Transverse colon (tissue), 4 donors: ENCODE measurements around the gene TEDDM1. TPM values are rescaled to one million over a fixed set of nuclear protein-coding genes. Genes with fewer than 3 reads are reported as not detected.

Source experiments
- DNase-seq: peaks from one replicate; pipeline ENCODE4 v3.0.0-alpha.2; 2019
- H3K27ac ChIP-seq, 4 donors: fragments of 200-600 bp; sonication (generic); 2 replicates each; pipeline ENCODE4 v1.5.1; 2016 to 2018; ENCODE audit warnings: inconsistent platforms in 4 of 4
- H3K27me3 ChIP-seq: fragments of 200-600 bp; sonication (generic); 2 replicates; pipeline ENCODE4 v1.5.1; 2017; ENCODE audit warnings: inconsistent platforms
- H3K36me3 ChIP-seq, 4 donors: fragments of 200-600 bp; sonication (generic); 2 replicates each; pipeline ENCODE4 v1.5.1; 2017 to 2019; ENCODE audit warnings: inconsistent platforms in 4 of 4
- H3K4me1 ChIP-seq, 4 donors: fragments of 200-600 bp; sonication (generic); 2 replicates each; pipeline ENCODE4 v1.5.1; 2017 to 2020; ENCODE audit warnings: inconsistent platforms in 4 of 4
- H3K4me3 ChIP-seq, 4 donors: fragments of 200-600 bp; sonication (generic); 1 replicate in 1 of 4; 2 replicates in 3 of 4; pipeline versions ENCODE4 v1.5.1 to v1.6.1; 2017 to 2019; ENCODE audit warnings: inconsistent platforms in 4 of 4
- H3K9me3 ChIP-seq, 2 donors: fragments of 200-600 bp; sonication (generic); 2 replicates each; pipeline ENCODE4 v1.5.1; 2017 to 2019; ENCODE audit warnings: inconsistent platforms in 2 of 2
- CTCF ChIP-seq, 5 experiments: fragments of 200-600 bp in 3 of 5; fragments of 450-650 bp in 2 of 5; sonication (generic) in 3 of 5; IDR thresholded peaks; 1 replicate in 2 of 5; 2 replicates in 3 of 5; pipeline ENCODE4 v1.5.1; 2016 to 2017; ENCODE audit warnings: antibody characterized with exemption in 5 of 5, inconsistent platforms in 3 of 5, mild to moderate bottlenecking in 2 of 5, moderate library complexity in 1 of 5
- EP300 ChIP-seq: sonication (generic); formaldehyde crosslinking; IDR thresholded peaks from one replicate; pipeline ENCODE4 v1.6.1; 2017; ENCODE audit warnings: antibody characterized with exemption, low read depth
- POLR2A ChIP-seq: fragments of 450-650 bp; IDR thresholded peaks from one replicate; pipeline ENCODE4 v1.6.1; 2016; ENCODE audit warnings: antibody characterized with exemption, mild to moderate bottlenecking, moderate library complexity
- POLR2AphosphoS5 ChIP-seq, 3 donors: sonication (generic); formaldehyde crosslinking; IDR thresholded peaks; one replicate each; pipeline ENCODE4 v1.6.1; 2016; ENCODE audit warnings: antibody characterized with exemption in 3 of 3
- WGBS, 2 donors: methylation state at CpG; one replicate each; pipeline ENCODE4 v1.1.5; 2018; ENCODE audit warnings: low coverage in 1 of 2; 5-methylcytosine and 5-hydroxymethylcytosine counted together
- in situ Hi-C, 4 donors: fragments of 200-750 bp; cut with MboI; loops; one replicate each; pipeline versions ENCODE4 v1.15.0 to v1.15.1; 2017; ENCODE audit warnings: low sequenced_read_pairs in 3 of 4, low pct_ligation_motif_present in 1 of 4, low pct_unique_long_range_greater_than_20kb in 1 of 4
- intact Hi-C: fragments of 100-400 bp; cut with DNase I; formaldehyde crosslinking; loops from one replicate; pipeline ENCODE4 v1.15.1; 2023; ENCODE audit warnings: low total_unique reads
- total RNA-seq, 4 donors: library from RNA; depleted of rRNA; stranded (reverse); fragments of >200 nt; gene quantifications; one replicate each; pipeline ENCODE4 v1.1.0, GENCODE V29; 2016

TEDDM1 gene
- total RNA-seq, 4 donors from 2014 or later: not detected

DNA sequence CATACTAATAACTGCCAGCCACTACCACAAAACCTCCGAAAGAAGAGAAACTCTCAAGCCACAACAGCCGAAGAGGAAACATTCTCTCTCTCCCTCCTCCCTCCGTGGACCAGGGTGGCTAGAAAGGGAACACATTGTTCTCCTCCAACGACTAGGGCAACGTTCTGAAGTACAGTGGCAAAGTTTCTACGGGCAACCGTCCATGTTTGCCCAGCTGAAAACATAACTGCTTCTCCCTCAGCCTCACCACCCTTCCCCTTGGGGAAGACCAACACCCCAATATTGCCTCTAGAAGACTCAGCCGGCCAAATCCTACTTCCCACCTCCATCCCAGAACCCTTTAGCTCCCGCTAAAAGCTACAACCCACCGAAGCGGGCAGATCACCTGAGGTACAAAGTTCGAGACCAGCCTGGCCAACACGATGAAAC is 10.8 kb downstream of the TEDDM1 start:
- in situ Hi-C loops: loop anchor here in 1 of 4 donors (10.0 kb wide), 1 partner anchor 245 kb away; no protein-coding TSS in a partner anchor
- peaks cover 0 to 46% (median 29%) of the 10 kb centered on the region in 4 donors for H3K36me3 ChIP-seq
- DNase-seq: peak; percentile 54
- H3K4me3 ChIP-seq: peak overlapping the region; percentile 84 to 98 (median 86)
- TF ChIP-seq POLR2AphosphoS5 (IDR thresholded peaks at IDR 0.05) (peak in 2 of 3 donors; percentile 44 to 56), POLR2A (peak; percentile 29), EP300 (no peak), CTCF (IDR thresholded peaks at IDR 0.05) (no peak)
- H3K4me1 ChIP-seq: peaks cover 0 to 44% (median 21%) of the 10 kb centered on the region in 4 donors
- H3K27ac ChIP-seq: peak overlapping the region; percentile 97 to 100 (median 98)
- intact Hi-C loops: no loop called here
- WGBS, 2 donors: 0 to 9% methylated on average over 8 to 13 of the region's 13 CpGs
- no peaks in the 10 kb centered on the region for H3K27me3 ChIP-seq
- no peaks in the 10 kb centered on the region for H3K9me3 ChIP-seq

GRCh38 chr1:182388392-182389134 is 11.9 kb downstream of the TEDDM1 start:
- intact Hi-C loops: no loop called here
- H3K4me3 ChIP-seq: peak overlapping the region; percentile 84 to 98 (median 86)
- no peaks in the 10 kb centered on the region for H3K27me3 ChIP-seq
- H3K9me3 ChIP-seq: no peaks in the 10 kb centered on the region
- peaks cover 0 to 47% (median 21%) of the 10 kb centered on the region in 4 donors for H3K4me1 ChIP-seq
- 18 to 70% methylated on average over 2 to 5 of the region's 5 CpGs for WGBS, 2 donors
- H3K27ac ChIP-seq: peak overlapping the region; percentile 97 to 100 (median 98)
- in situ Hi-C loops: no loop called here
- peaks cover 0 to 57% (median 34%) of the 10 kb centered on the region in 4 donors for H3K36me3 ChIP-seq
- DNase-seq: no peak
- TF ChIP-seq EP300 (no peak), POLR2AphosphoS5 (IDR thresholded peaks at IDR 0.05) (peak in 1 of 3 donors; percentile 33)

- H3K9me3 ChIP-seq: no peaks in the 10 kb centered on the region
- in situ Hi-C loops (no loop called here), intact Hi-C loops (no loop called here)
- no peak for DNase-seq
- peaks cover 0 to 40% (median 20%) of the 10 kb centered on the region in 4 donors for H3K4me1 ChIP-seq
- H3K36me3 ChIP-seq: peaks cover 0 to 67% (median 39%) of the 10 kb centered on the region in 4 donors
- H3K27me3 ChIP-seq: no peaks in the 10 kb centered on the region
- TF ChIP-seq EP300 (no peak), POLR2A (no peak), CTCF (IDR thresholded peaks at IDR 0.05) (no peak), POLR2AphosphoS5 (IDR thresholded peaks at IDR 0.05) (no peak)
- H3K27ac ChIP-seq: peak overlapping the region in 2 of 4 donors; percentile 97 to 100
- H3K4me3 ChIP-seq: peak overlapping the region in 1 of 4 donors; percentile 85
- 49 to 79% methylated on average over 2 of the region's 2 CpGs for WGBS, 2 donors
Observed at GRCh38 chr1:182387566-182387965, 12.9 kb downstream of the TEDDM1 start.

DNA sequence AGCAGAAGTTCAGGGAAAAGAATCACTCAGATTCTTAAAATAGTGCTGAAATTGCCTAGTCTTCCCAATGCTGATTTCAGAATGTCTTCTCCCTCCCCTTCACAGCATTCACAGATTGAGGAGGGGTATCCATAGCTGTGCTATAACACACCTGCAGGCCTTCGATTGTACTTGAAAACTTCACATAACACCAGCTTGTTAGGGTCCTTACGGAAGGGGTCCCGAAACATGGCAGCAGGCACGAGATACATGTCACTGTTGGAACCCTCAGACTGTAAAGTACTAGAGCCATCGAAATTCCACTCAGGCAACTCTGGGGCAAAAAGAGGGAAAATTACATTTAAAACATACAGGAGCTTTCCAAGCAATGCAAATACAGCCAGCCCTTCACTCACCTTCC is 13.5 kb downstream of the TEDDM1 start:
- TF ChIP-seq POLR2AphosphoS5 (IDR thresholded peaks at IDR 0.05) (no peak), EP300 (no peak), CTCF (IDR thresholded peaks at IDR 0.05) (no peak), POLR2A (no peak)
- H3K27ac ChIP-seq: peak overlapping the region in 1 of 4 donors; percentile 3
- H3K4me1 ChIP-seq: peaks cover 0 to 36% (median 16%) of the 10 kb centered on the region in 4 donors
- in situ Hi-C loops: no loop called here
- whole genome bisulfite sequencing, 2 donors: 71 to 93% methylated on average over 1 to 5 of the region's 5 CpGs
- intact Hi-C loops: no loop called here
- no peaks in the 10 kb centered on the region for H3K27me3 ChIP-seq
- H3K9me3 ChIP-seq: no peaks in the 10 kb centered on the region
- H3K36me3 ChIP-seq: peaks cover 0 to 69% (median 39%) of the 10 kb centered on the region in 4 donors
- no peak for DNase-seq
- peak overlapping the region in 1 of 4 donors; percentile 19 for H3K4me3 ChIP-seq
